Astrocyte (in vitro differentiated cells and primary cell): ENCODE data around the gene ANKUB1.

Source experiments
- CTCF ChIP-seq: IDR thresholded peaks from 2 replicates; pipeline ENCODE4 v1.5.1; 2011; ENCODE audit warnings: low read depth, mild to moderate bottlenecking, inconsistent platforms, low read length, moderate library complexity; ENCODE audit not compliant: insufficient read depth
- EZH2 ChIP-seq: IDR thresholded peaks from 2 replicates; pipeline ENCODE4 v1.6.1; 2012; ENCODE audit warnings: mild to moderate bottlenecking, low read length, inconsistent platforms; ENCODE audit not compliant: insufficient read depth

- TF ChIP-seq CTCF (no peak), EZH2 (no peak)
Observed at GRCh38 chr3:149736175-149736952, 56.0 kb downstream of the ANKUB1 start.
